Measurements from ENCODE around the gene OTX2.

Gene OTX2

GRCh38 chr14:56810147-56810719 lies at the start of gene OTX2:
Gene OTX2, minus strand, starts transcription at chr14:56810479. Its CDS starts 5,023 bp downstream, at chr14:56805456.
- no peak for DNase-seq

GRCh38 chr14:56858422-56858821 lies 48.1 kb upstream of the OTX2 start:
- DNase-seq, result no peak

DNA sequence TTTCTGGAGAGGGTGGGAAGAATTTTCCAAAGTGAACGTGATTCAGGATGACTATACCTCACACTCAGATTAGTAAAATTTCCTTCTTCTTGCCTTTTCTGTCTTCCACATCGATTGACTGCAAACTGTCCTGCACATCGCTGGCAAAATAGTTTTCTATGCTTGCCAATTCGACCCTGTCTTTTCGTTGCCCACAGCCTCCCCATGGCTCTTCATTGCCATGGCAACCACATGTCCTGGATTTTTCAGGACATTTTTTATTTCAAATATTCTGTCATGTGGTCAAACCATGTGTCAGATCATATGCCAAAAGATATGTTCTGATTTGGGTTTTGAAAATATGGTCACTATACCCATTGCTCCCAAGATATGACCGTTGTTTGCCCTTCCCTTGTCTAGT lies 46.9 kb upstream of the OTX2 start:
- DNase-seq, result no peak

DNA sequence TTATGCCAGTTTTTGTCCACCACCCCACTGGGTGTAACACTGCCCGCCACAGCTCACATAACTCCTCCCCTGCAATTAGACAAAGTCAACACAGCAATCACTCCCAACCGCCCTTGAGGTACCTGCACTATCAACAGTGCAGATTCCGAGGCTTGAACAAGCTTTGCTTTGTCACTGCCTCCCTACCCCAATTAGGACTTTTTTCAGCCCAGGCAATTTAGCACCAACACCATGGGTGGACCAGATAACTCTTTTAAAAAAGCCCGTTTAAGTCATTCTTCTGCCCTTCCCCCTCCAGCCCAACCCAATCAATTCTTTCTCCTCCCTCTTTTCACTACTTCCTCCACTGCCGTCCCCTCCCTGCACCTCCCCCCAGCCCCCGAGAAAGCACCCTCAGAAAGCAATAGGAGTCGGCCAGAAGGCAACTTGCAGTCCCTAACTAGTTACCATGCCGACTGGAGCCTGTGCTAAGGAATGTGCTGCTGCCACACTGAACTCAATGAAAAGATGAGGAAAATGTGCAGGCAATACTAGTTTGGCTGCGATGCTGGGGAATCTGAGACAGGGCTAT lies 45.7 kb upstream of the OTX2 start:
- DNase-seq, result no peak

- DNase-seq, result no peak
These were observed 44.0 kb upstream of the OTX2 start for GRCh38 chr14:56854325-56854724.

GRCh38 chr14:56846970-56847930 lies 37.0 kb upstream of the OTX2 start:
- DNase-seq, result no peak

GRCh38 chr14:56844406-56845002 lies 34.2 kb upstream of the OTX2 start:
- DNase-seq, result no peak

DNA sequence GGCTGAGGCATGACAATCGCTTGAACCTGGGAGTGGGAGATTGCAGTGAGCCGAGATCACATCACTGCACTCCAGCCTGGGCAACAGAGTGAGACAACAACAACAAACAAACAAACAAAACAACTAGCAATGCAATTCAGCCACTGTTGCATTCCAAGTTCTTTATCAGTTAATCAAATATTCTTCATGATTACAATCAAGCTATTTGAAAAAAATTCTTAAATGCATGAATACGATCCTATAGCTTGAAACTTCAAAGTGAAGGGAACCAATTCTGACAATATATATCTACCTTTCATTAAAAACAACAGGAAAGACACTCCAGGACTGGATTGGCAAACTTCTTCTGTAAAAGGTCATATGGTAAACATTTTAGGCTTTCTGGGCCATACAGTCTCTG lies 31.3 kb upstream of the OTX2 start:
- DNase-seq, result no peak

- DNase-seq, result no peak
These were observed 29.9 kb upstream of the OTX2 start for GRCh38 chr14:56840221-56840620.

GRCh38 chr14:56829151-56829550 lies 18.9 kb upstream of the OTX2 start:
- DNase-seq, result no peak

GRCh38 chr14:56826214-56826613 lies 15.9 kb upstream of the OTX2 start:
- DNase-seq, result no peak

- no peak for DNase-seq
These were observed 11.7 kb upstream of the OTX2 start for GRCh38 chr14:56821805-56822610.

GRCh38 chr14:56821177-56821576 lies 10.9 kb upstream of the OTX2 start:
- no peak for DNase-seq

DNA sequence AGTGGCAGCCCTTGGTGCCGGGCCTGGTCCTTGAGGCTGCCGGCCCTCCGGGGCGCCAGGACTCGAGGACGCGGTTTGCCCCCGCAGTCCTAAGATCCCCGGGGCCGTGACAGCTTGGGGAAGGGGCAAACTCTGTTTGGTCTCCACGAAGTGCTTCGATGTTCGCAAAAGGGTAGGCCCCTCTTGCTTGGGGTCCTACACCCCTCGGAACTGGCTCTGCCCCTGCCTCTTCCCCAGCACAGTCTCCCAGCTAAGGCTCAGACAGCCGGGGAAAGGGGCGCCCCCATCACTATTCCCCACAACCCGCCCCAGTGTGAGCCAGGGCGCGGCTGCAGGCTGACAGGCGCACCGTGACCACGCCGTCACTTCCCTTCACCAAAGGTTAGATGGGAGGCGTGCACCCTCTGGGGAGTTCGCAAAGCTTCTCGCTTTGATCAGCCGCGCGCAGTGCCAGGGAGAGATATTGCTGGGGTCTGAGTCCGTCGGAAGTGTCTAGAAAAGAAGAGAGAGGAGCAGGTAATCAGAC lies 7.2 kb upstream of the OTX2 start:
- no peak for DNase-seq

DNA sequence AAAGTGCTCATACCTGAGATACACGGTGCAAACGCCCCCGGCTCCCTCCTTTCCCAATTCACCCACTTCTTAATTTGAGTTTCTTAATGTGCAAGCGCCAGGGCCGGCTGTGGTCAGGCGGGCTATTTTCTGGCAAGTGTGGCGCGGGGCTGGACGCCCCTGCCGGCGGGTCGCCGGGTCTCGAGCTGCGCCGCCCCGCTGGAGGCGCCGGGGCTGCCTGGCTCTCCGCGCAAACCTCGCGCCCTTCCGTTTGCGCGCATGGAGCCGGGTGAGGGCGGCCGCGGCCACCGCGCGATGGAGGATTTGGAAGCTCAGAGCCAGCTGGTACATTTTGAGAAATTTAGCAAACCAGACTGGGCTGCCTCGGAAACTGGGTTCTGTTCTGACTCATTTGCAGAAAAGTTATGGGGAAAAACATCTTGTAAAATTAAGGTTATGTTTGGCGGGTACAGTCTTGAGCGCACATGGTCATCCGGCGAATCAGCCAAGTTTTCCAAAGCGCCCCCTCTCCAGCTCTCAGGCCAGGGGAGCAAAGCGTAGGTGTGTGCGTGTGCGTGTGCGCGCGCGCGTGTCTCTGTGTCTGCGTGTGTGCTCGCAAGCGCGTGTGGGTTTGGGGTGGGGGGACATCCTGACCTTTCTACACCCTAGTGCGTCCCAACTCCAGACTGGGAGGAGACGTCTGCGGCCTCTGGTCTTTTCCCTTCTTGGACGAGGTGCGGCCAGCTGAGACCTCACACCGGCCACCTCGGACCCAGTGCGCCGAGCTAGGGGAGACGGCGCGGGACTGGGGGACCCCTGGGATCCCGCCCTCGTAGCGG lies 6.5 kb upstream of the OTX2 start:
- no peak for DNase-seq

GRCh38 chr14:56815745-56816144 lies 5.5 kb upstream of the OTX2 start:
- no peak for DNase-seq

GRCh38 chr14:56814969-56815700 lies 4.9 kb upstream of the OTX2 start:
- no peak for DNase-seq

DNA sequence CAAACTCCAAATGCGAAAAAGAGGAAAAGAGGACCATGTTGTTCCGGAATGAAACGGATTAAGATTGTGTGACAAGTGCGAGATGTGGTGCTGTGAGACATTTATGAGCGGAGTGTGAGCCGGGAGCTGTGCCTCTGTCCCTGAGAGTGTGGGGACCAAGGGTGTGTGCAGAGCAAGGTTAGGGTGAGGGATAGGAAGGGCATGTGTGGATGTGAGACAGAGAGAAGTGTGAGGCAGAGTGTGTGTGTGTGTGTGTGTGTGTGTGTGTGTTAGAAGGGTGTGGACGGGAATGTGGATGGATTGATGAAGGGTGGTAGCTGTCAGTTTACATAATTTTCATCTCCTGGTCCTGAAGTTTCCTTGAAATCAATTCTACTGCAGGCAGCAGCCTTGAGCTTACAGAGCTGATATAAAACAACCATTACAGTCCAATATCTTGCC lies 4.3 kb upstream of the OTX2 start:
- DNase-seq, result no peak

GRCh38 chr14:56813143-56813551 lies 2.9 kb upstream of the OTX2 start:
- DNase-seq, result no peak

- DNase-seq, result no peak
These were observed 2.3 kb upstream of the OTX2 start for GRCh38 chr14:56812364-56813141.

Data from kidney glomerular epithelial cell (primary cell).